GM19351 (cell line): ENCODE measurements around the gene ARL13B.
"Not testable (repeated sequence)": the region's sequence is repeated elsewhere in the genome, so short reads cannot be mapped to it uniquely, and the experiment has no call there.

Source experiments
- ATAC-seq: cut with Tn5 transposase; IDR thresholded peaks from one replicate; pipeline ENCODE4 v1.9.1; 2021; ENCODE audit warnings: mild to moderate bottlenecking, moderate library complexity; ENCODE audit not compliant: unreplicated experiment

ARL13B gene

GRCh38 chr3:94061297-94061696 is 81.3 kb downstream of the ARL13B start:
- ATAC-seq: no peak

GRCh38 chr3:94062513-94063404 is 82.8 kb downstream of the ARL13B start, which contains the start of the genes DHFR2 and NSUN3:
Gene DHFR2 (minus strand): TSS chr3:94062916. CDS start chr3:94061511, 1,405 bp downstream.
Gene NSUN3 (plus strand): TSS chr3:94063061. CDS start chr3:94063127, 66 bp downstream.
- ATAC-seq: peak; percentile 86

- no peak for ATAC-seq
Observed at GRCh38 chr3:94063496-94064119, 83.7 kb downstream of the ARL13B start.

- ATAC-seq: no peak
Observed at GRCh38 chr3:94064243-94064860, 84.4 kb downstream of the ARL13B start.

DNA sequence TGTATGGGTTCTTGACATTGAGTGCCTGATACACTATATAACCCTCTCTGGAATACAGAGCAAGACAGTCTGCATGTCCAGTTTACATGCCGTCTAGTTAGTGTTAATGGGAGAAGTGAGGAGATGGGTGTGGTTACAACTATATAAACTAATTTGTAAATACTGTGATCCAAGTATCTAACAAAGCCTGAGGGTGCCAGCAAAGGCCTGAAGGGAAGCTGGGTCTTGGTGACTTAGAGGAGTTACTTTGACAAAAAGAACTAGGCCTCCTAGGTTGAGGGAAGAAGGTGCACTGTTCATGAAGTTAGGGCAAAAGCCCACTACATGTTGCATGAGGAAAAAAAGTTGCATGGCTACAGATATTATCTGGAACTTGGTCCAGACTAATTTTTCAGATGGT is 85.2 kb downstream of the ARL13B start:
- no peak for ATAC-seq

DNA sequence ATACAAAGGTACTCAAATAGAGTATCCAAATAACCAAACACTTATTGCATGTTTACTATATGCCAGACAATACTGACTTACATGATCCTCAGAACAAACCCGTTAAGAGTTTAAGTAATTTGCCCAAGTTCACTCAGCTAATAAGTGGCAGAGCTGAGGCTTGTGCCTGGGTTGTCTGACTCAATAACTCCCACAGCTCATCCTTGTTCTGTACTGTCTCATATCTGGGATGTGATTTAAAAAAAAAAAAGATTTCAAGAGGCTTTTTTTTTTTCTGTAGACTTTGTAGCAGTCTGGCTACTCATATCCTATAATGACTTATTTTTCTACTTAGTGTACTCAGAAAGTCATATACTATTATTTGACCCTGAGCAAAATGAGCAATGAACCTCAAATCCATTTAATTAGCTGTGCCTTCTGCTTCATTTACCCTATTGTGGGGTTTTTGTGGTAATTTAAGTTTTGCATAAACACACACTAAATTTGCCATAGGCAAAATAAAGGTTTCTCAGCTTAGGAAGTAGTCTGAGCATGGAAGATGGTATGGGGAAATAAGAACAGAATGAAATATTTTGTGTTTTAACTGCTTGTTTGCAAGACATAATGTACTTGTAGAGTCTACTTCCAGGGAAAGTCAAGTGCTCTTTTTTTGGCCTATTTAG is 86.0 kb downstream of the ARL13B start:
- no peak for ATAC-seq

- no peak for ATAC-seq
Observed at GRCh38 chr3:94066506-94067500, 86.8 kb downstream of the ARL13B start.

- ATAC-seq: no peak
Observed at GRCh38 chr3:94069194-94069813, 89.3 kb downstream of the ARL13B start.

- ATAC-seq: peak; percentile 83
Observed at GRCh38 chr3:94070341-94070911, 90.5 kb downstream of the ARL13B start.

GRCh38 chr3:94071713-94072284 is 91.8 kb downstream of the ARL13B start:
- peak; percentile 71 for ATAC-seq

DNA sequence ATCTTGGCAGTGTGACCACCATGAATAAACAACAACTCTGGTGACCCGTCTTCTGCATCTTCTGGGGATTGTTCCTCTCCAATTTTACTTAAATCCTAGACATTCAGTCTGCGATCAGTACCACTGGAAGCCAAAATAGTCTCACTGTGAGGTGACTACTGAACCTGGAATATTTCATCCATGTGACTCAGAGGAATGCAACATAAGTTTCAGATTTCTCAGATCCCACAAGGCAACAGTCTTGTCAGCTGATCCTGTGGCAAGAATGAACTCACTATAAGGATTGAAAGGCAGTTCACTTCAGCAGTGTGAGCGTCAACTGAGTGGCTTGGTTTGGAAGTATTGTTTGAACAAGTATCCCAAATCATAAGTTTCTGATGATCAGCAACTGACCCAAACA is 96.1 kb downstream of the ARL13B start:
- ATAC-seq: no peak

- not testable (repeated sequence) for ATAC-seq
Observed at GRCh38 chr3:94080552-94080951, 100.6 kb downstream of the ARL13B start.

- no peak for ATAC-seq
Observed at GRCh38 chr3:94081884-94082283, 101.9 kb downstream of the ARL13B start.

DNA sequence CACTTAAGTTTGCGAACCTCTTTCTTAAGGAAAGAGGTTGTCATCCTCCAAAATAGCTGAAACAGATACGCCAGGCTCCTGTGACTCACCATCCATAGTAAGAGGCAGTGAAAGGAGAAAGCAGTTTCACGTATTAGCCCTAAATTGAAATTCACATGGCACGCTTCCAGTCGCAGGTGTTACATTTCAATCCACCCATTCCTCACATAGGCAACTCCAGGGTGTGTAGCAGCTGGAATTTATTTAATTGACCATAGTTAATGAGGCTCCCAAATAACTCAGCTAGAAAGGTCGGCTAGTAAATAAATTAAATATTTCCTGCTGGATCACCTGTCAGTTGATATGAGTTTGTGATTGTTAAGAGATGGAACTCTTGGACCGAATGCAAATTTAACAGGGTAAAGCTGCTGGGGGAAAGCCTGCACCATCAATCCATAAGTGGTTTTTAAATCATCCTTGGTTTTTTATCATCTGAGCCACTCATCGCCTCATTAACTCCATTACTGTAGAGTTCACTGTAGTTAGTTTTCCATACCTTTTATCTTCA is 102.5 kb downstream of the ARL13B start:
- no peak for ATAC-seq

DNA sequence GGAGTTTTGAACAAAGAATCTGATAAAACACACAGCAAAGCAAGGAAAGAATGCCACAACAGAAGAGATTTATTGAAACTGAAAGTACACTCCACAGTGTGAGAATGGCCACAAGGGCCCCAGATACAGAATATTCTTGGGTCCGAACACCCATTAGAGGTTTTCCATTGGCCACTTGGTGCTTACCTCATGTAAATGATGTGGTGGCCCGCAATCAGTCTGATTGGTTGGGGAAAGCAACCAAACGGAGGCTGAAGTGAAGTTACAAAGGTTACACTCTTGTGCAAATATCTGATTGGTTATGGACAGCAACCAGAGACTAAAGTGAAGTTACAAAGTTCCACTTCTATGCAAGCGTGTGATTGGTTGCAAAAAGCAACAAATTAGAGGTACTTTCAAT is 103.3 kb downstream of the ARL13B start:
- ATAC-seq: peak; percentile 74

- ATAC-seq: no peak
Observed at GRCh38 chr3:94089126-94089525, 109.2 kb downstream of the ARL13B start.

- ATAC-seq: no peak
Observed at GRCh38 chr3:94092086-94092485, 112.1 kb downstream of the ARL13B start.

GRCh38 chr3:94093151-94093550 is 113.2 kb downstream of the ARL13B start:
- ATAC-seq: no peak
